ENCODE data around the gene S100A3.
"Not testable (repeated sequence)": the region's sequence is repeated elsewhere in the genome, so short reads cannot be mapped to it uniquely, and the experiment has no call there.

Gene S100A3

DNA sequence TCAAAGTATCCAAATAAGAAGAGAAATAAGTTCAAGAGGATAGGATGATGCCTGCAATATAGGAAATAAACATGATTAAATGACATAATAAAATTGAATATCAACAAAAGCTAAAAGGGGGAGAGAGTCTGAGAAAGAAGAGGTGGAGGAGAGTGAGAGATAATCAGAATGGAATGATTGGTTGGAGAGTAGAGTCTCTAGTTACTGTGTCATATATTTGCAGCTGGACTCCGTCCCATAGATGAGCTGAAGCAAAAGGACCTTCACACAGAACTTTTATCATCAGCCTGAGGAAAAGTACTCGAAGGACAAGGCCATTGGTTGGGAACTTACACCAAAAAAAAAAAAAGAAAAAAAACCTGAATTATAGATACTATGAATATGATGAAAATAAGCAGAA is 39.4 kb upstream of the S100A3 start:
- Histone ChIP-seq H2AFZ (peak overlapping the region; percentile 25), H3K4me3 (ENCODE audit: low read depth, low read length) (no peak overlapping the region), H3K79me2 (no peaks in the 10 kb centered on the region), H3K27me3 (ENCODE audit: control insufficient read depth, insufficient read depth, low read length) (no peaks in the 10 kb centered on the region), H3K27ac (peak overlapping the region; percentile 6), H3K36me3 (ENCODE audit: control insufficient read depth, insufficient read depth, low read length) (no peaks in the 10 kb centered on the region), H3K4me2 (ENCODE audit: low read length) (no peak overlapping the region), H3K9ac (no peak overlapping the region), H3K9me3 (ENCODE audit: control insufficient read depth, low read length) (no peaks in the 10 kb centered on the region), H3K4me1 (no peaks in the 10 kb centered on the region)
- TF ChIP-seq CTCF (IDR thresholded peaks at IDR 0.05), result no peak

- not testable (repeated sequence) for H3K4me2 ChIP-seq (ENCODE audit: low read length); H3K4me3 ChIP-seq (ENCODE audit: low read depth, low read length); H3K79me2 ChIP-seq; H3K9me3 ChIP-seq (ENCODE audit: control insufficient read depth, low read length); H3K36me3 ChIP-seq (ENCODE audit: control insufficient read depth, insufficient read depth, low read length); H3K9ac ChIP-seq; H3K4me1 ChIP-seq; H3K27me3 ChIP-seq (ENCODE audit: control insufficient read depth, insufficient read depth, low read length)
- Histone ChIP-seq H3K27ac (peak overlapping the region; percentile 6), H2AFZ (peak overlapping the region; percentile 25)
Measured at GRCh38 chr1:153588033-153588432, 39.0 kb upstream of the S100A3 start.

GRCh38 chr1:153587314-153587713 is 38.3 kb upstream of the S100A3 start:
- H3K4me1 ChIP-seq, result no peaks in the 10 kb centered on the region
- no peaks in the 10 kb centered on the region for H3K27me3 ChIP-seq (ENCODE audit: control insufficient read depth, insufficient read depth, low read length)
- no peak overlapping the region for H3K4me2 ChIP-seq (ENCODE audit: low read length)
- H3K9ac ChIP-seq, result no peak overlapping the region
- H3K27ac ChIP-seq, result peak overlapping the region; percentile 6
- H3K9me3 ChIP-seq (ENCODE audit: control insufficient read depth, low read length), result no peaks in the 10 kb centered on the region
- no peaks in the 10 kb centered on the region for H3K79me2 ChIP-seq
- H3K4me3 ChIP-seq (ENCODE audit: low read depth, low read length), result no peak overlapping the region
- H2AFZ ChIP-seq, result no peak overlapping the region
- TF ChIP-seq CTCF (IDR thresholded peaks at IDR 0.05), result no peak
- no peaks in the 10 kb centered on the region for H3K36me3 ChIP-seq (ENCODE audit: control insufficient read depth, insufficient read depth, low read length)

- no peak overlapping the region for H3K4me2 ChIP-seq (ENCODE audit: low read length)
- H2AFZ ChIP-seq, result no peak overlapping the region
- no peaks in the 10 kb centered on the region for H3K27me3 ChIP-seq (ENCODE audit: control insufficient read depth, insufficient read depth, low read length)
- no peaks in the 10 kb centered on the region for H3K9me3 ChIP-seq (ENCODE audit: control insufficient read depth, low read length)
- TF ChIP-seq CTCF (IDR thresholded peaks at IDR 0.05), result no peak
- H3K27ac ChIP-seq, result no peak overlapping the region
- no peaks in the 10 kb centered on the region for H3K79me2 ChIP-seq
- no peak overlapping the region for H3K9ac ChIP-seq
- H3K4me1 ChIP-seq, result no peaks in the 10 kb centered on the region
- H3K36me3 ChIP-seq (ENCODE audit: control insufficient read depth, insufficient read depth, low read length), result no peaks in the 10 kb centered on the region
- no peak overlapping the region for H3K4me3 ChIP-seq (ENCODE audit: low read depth, low read length)
Measured at GRCh38 chr1:153586347-153586746, 37.3 kb upstream of the S100A3 start.

GRCh38 chr1:153585006-153585405 is 35.9 kb upstream of the S100A3 start:
- no peak overlapping the region for H3K27ac ChIP-seq
- no peaks in the 10 kb centered on the region for H3K4me1 ChIP-seq
- no peak overlapping the region for H3K4me2 ChIP-seq (ENCODE audit: low read length)
- H3K4me3 ChIP-seq (ENCODE audit: low read depth, low read length), result no peak overlapping the region
- H3K9me3 ChIP-seq (ENCODE audit: control insufficient read depth, low read length), result no peaks in the 10 kb centered on the region
- no peaks in the 10 kb centered on the region for H3K79me2 ChIP-seq
- no peaks in the 10 kb centered on the region for H3K36me3 ChIP-seq (ENCODE audit: control insufficient read depth, insufficient read depth, low read length)
- TF ChIP-seq CTCF (IDR thresholded peaks at IDR 0.05), result no peak
- H3K27me3 ChIP-seq (ENCODE audit: control insufficient read depth, insufficient read depth, low read length), result no peaks in the 10 kb centered on the region
- H3K9ac ChIP-seq, result no peak overlapping the region
- H2AFZ ChIP-seq, result no peak overlapping the region
